DOHH2 (cell line): ENCODE results near the gene FECH.

Source experiments
- H3F3A ChIP-seq: fragments of 200-600 bp; sonication (generic), shearing (Covaris generic); 2 replicates; pipeline ENCODE4 v1.6.0; 2016; ENCODE audit warnings: antibody characterized with exemption, mild to moderate bottlenecking; ENCODE audit not compliant: control insufficient read depth, insufficient read depth
- H3K27ac ChIP-seq: fragments of 200-600 bp; sonication (generic); 2 replicates; pipeline ENCODE4 v1.5.1; 2014; ENCODE audit warnings: low read depth, mild to moderate bottlenecking, low read length, moderate library complexity
- H3K27me3 ChIP-seq: fragments of 200-600 bp; sonication (generic); 2 replicates; pipeline ENCODE4 v1.6.1; 2014; ENCODE audit warnings: mild to moderate bottlenecking, low read length, mixed read lengths; ENCODE audit not compliant: control insufficient read depth
- H3K36me3 ChIP-seq: fragments of 200-600 bp; sonication (generic); 2 replicates; pipeline ENCODE4 v1.6.1; 2014; ENCODE audit warnings: mild to moderate bottlenecking, low read length, moderate library complexity, mixed read lengths; ENCODE audit not compliant: control insufficient read depth
- H3K4me1 ChIP-seq: fragments of 200-600 bp; sonication (generic); 2 replicates; pipeline ENCODE4 v1.6.1; 2014; ENCODE audit warnings: mild to moderate bottlenecking, low read length, mixed read lengths; ENCODE audit not compliant: control insufficient read depth
- H3K4me2 ChIP-seq: fragments of 200-600 bp; sonication (generic); 2 replicates; pipeline ENCODE4 v1.6.0; 2014; ENCODE audit warnings: mild to moderate bottlenecking, low read length, moderate library complexity
- H3K4me3 ChIP-seq: fragments of 200-600 bp; sonication (generic); 2 replicates; pipeline ENCODE4 v1.5.1; 2014; ENCODE audit warnings: mild to moderate bottlenecking, low read length, mixed read lengths
- H3K79me2 ChIP-seq: fragments of 200-600 bp; sonication (generic); 2 replicates; pipeline ENCODE4 v1.6.1; 2014; ENCODE audit warnings: mild to moderate bottlenecking, low read length, mixed read lengths; ENCODE audit not compliant: control insufficient read depth
- H3K9me2 ChIP-seq: fragments of 200-600 bp; sonication (generic); replicated peaks from 2 replicates; pipeline ENCODE4 v1.6.1; 2014; ENCODE audit warnings: mild to moderate bottlenecking, low read length, mixed read lengths; ENCODE audit not compliant: control insufficient read depth
- H3K9me3 ChIP-seq: fragments of 200-600 bp; sonication (generic); 2 replicates; pipeline ENCODE4 v1.6.1; 2014; ENCODE audit warnings: antibody characterized with exemption, low read length, mixed read lengths; ENCODE audit not compliant: control insufficient read depth, insufficient read depth
- H4K20me1 ChIP-seq: fragments of 200-600 bp; sonication (generic); 2 replicates; pipeline ENCODE4 v1.6.0; 2014; ENCODE audit warnings: low read depth, mild to moderate bottlenecking, antibody characterized with exemption, low read length, moderate library complexity; ENCODE audit not compliant: control insufficient read depth, insufficient read depth
- EZH2phosphoT487 ChIP-seq: fragments of 200-600 bp; sonication (generic); IDR thresholded peaks from 2 replicates; pipeline ENCODE4 v1.6.1; 2017; ENCODE audit warnings: borderline replicate concordance, mild to moderate bottlenecking, antibody characterized with exemption, low read length, moderate library complexity, mixed read lengths
- TF ChIP-seq, protein P1 (sequence below): fragments of 200-600 bp; sonication (generic); IDR thresholded peaks from one replicate; pipeline ENCODE4 v1.5.1; 2014; ENCODE audit warnings: antibody characterized with exemption, mild to moderate bottlenecking, low read depth, low read length; ENCODE audit not compliant: poor library complexity, severe bottlenecking

The FECH gene

DNA sequence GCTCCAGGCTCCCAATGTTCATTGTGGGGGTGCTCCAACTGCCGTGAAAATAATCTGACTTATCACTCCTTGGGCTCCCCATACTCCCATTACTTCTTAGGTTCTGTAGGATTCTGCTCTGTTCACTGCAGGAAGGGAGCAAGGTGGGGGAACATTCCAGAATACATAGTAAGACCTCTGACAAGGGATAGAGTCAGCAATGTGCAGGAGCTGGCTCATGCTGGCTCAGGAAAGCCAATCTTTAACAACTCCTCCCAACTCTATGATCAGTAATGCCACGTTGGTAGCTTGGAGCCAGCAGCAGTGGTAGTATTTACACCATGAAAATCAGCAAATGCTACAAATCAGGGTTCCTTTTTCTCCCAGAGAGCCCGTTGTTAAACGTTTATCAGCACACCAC lies 44.4 kb downstream of the FECH start:
- Histone ChIP-seq H3K27me3 (no peaks in the 10 kb centered on the region), H3K79me2 (no peaks in the 10 kb centered on the region), H3K9me2 (no peaks in the 10 kb centered on the region), H4K20me1 (no peaks in the 10 kb centered on the region), H3K9me3 (no peaks in the 10 kb centered on the region), H3F3A (no peaks in the 10 kb centered on the region), H3K4me2 (no peak overlapping the region), H3K4me3 (no peak overlapping the region), H3K4me1 (peaks cover 9% of the 10 kb centered on the region), H3K27ac (no peak overlapping the region), H3K36me3 (no peaks in the 10 kb centered on the region)
- no peak for TF ChIP-seq EZH2phosphoT487
- TF ChIP-seq, protein P1, sequence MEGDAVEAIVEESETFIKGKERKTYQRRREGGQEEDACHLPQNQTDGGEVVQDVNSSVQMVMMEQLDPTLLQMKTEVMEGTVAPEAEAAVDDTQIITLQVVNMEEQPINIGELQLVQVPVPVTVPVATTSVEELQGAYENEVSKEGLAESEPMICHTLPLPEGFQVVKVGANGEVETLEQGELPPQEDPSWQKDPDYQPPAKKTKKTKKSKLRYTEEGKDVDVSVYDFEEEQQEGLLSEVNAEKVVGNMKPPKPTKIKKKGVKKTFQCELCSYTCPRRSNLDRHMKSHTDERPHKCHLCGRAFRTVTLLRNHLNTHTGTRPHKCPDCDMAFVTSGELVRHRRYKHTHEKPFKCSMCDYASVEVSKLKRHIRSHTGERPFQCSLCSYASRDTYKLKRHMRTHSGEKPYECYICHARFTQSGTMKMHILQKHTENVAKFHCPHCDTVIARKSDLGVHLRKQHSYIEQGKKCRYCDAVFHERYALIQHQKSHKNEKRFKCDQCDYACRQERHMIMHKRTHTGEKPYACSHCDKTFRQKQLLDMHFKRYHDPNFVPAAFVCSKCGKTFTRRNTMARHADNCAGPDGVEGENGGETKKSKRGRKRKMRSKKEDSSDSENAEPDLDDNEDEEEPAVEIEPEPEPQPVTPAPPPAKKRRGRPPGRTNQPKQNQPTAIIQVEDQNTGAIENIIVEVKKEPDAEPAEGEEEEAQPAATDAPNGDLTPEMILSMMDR: no peak

DNA sequence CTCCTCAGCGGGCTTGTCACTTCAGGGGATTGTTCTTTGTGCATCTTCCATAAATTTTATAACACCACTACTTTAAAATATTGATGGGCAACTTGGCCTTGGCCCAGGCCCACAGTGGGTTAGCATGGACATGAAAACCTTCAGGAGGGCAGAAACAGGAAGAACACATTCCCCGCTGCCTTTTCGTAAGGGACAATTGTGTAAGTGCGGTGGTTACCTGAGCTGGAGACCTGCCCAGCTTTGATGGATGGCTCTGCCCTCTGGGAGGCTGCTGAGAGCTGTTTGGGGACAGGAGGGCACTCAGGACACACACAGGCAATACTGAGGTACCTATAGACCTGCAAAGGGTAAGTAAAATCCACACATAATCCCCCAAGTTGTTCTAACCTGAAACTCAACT lies 46.8 kb downstream of the FECH start:
- Histone ChIP-seq H3K9me3 (no peaks in the 10 kb centered on the region), H3K4me1 (no peaks in the 10 kb centered on the region), H3K27ac (no peak overlapping the region), H3K4me3 (no peak overlapping the region), H3K79me2 (no peaks in the 10 kb centered on the region), H4K20me1 (no peaks in the 10 kb centered on the region), H3K4me2 (no peak overlapping the region), H3F3A (no peaks in the 10 kb centered on the region), H3K9me2 (no peaks in the 10 kb centered on the region), H3K36me3 (no peaks in the 10 kb centered on the region), H3K27me3 (0 out of 2 replicates have a peak, but pooled peaks cover 3% of the 10 kb centered on the region)
- TF ChIP-seq EZH2phosphoT487: no peak
- TF ChIP-seq, protein P1: no peak

GRCh38 chr18:57538614-57539013 lies 47.9 kb downstream of the FECH start:
- TF ChIP-seq, protein P1: no peak
- no peaks in the 10 kb centered on the region for H3K36me3 ChIP-seq

GRCh38 chr18:57534511-57534909 lies 52.0 kb downstream of the FECH start:
- TF ChIP-seq EZH2phosphoT487: no peak
- TF ChIP-seq, protein P1: no peak
- Histone ChIP-seq H3K27me3 (peaks cover 3% of the 10 kb centered on the region; the same call in 1 of the 2 replicates), H3K4me1 (no peaks in the 10 kb centered on the region), H3K4me2 (no peak overlapping the region), H4K20me1 (no peaks in the 10 kb centered on the region), H3F3A (no peaks in the 10 kb centered on the region), H3K27ac (no peak overlapping the region), H3K4me3 (no peak overlapping the region), H3K9me3 (no peaks in the 10 kb centered on the region), H3K9me2 (no peaks in the 10 kb centered on the region), H3K36me3 (no peaks in the 10 kb centered on the region), H3K79me2 (no peaks in the 10 kb centered on the region)

More at GRCh38 chr18:57538614-57539013, 47.9 kb downstream of the FECH start:
- Histone ChIP-seq H3K27ac (no peak overlapping the region), H3K4me1 (no peaks in the 10 kb centered on the region), H3K4me2 (no peak overlapping the region), H4K20me1 (no peaks in the 10 kb centered on the region), H3K27me3 (peaks cover 3% of the 10 kb centered on the region; the same call in 1 of the 2 replicates), H3F3A (no peaks in the 10 kb centered on the region), H3K79me2 (no peaks in the 10 kb centered on the region), H3K9me2 (no peaks in the 10 kb centered on the region), H3K4me3 (no peak overlapping the region), H3K9me3 (no peaks in the 10 kb centered on the region)
